H9 (cell line): ENCODE data around the gene PRCD. TPM values are rescaled to one million over a fixed set of nuclear protein-coding genes. Genes with fewer than 3 reads are reported as not detected.
"Not testable (repeated sequence)": the region's sequence is repeated elsewhere in the genome, so short reads cannot be mapped to it uniquely, and the experiment has no call there.

Experiments used
- DNase-seq: peaks from one replicate; pipeline ENCODE4 v3.0.0-alpha.2; 2017
- H2AFZ ChIP-seq: one replicate; pipeline ENCODE4 v1.6.1; 2013; ENCODE audit warnings: mild to moderate bottlenecking, low read length, control low read depth, moderate library complexity
- H2AK5ac ChIP-seq: 2 replicates; pipeline ENCODE4 v1.6.1; 2013; ENCODE audit warnings: low read length, control low read depth, mixed read lengths; ENCODE audit not compliant: insufficient read length
- H2BK120ac ChIP-seq: one replicate; pipeline ENCODE4 v1.6.1; 2013; ENCODE audit warnings: low read depth, mild to moderate bottlenecking, low read length, control low read depth, inconsistent platforms; ENCODE audit not compliant: poor library complexity, severe bottlenecking
- H2BK12ac ChIP-seq: 2 replicates; pipeline ENCODE4 v1.6.1; 2013; ENCODE audit warnings: low read length, control low read depth, mixed read lengths, low read depth; ENCODE audit not compliant: insufficient read length
- H2BK15ac ChIP-seq: 2 replicates; pipeline ENCODE4 v1.6.1; 2013; ENCODE audit warnings: low read depth, low read length, control low read depth
- H2BK20ac ChIP-seq: one replicate; pipeline ENCODE4 v1.6.1; 2013; ENCODE audit warnings: low read depth, mild to moderate bottlenecking, low read length, control low read depth, inconsistent platforms; ENCODE audit not compliant: poor library complexity, severe bottlenecking
- H2BK5ac ChIP-seq: 2 replicates; pipeline ENCODE4 v1.6.1; 2013; ENCODE audit warnings: low read length, control low read depth, mixed read lengths; ENCODE audit not compliant: insufficient read length
- H3K14ac ChIP-seq: 2 replicates; pipeline ENCODE4 v1.6.1; 2013; ENCODE audit warnings: low read length, control low read depth; ENCODE audit not compliant: insufficient read depth
- H3K18ac ChIP-seq: 2 replicates; pipeline ENCODE4 v1.6.1; 2013; ENCODE audit warnings: low read depth, mild to moderate bottlenecking, mixed read lengths, low read length, control low read depth; ENCODE audit not compliant: insufficient read length
- H3K23ac ChIP-seq: 2 replicates; pipeline ENCODE4 v1.6.1; 2013; ENCODE audit warnings: low read length, control low read depth, mixed read lengths, low read depth; ENCODE audit not compliant: insufficient read length
- H3K23me2 ChIP-seq: 2 replicates; pipeline ENCODE4 v1.6.1; 2013; ENCODE audit warnings: low read depth, mild to moderate bottlenecking, mixed read lengths, low read length, control low read depth; ENCODE audit not compliant: insufficient read length, poor library complexity, severe bottlenecking
- H3K27ac ChIP-seq: 2 replicates; pipeline ENCODE4 v1.5.1; 2013; ENCODE audit warnings: low read length, control low read depth, mixed read lengths, low read depth; ENCODE audit not compliant: insufficient read length
- H3K27me3 ChIP-seq: 2 replicates; pipeline ENCODE4 v1.6.1; 2013; ENCODE audit warnings: low read length, control low read depth, inconsistent platforms; ENCODE audit not compliant: insufficient read depth
- H3K4ac ChIP-seq: 2 replicates; pipeline ENCODE4 v1.6.1; 2013; ENCODE audit warnings: low read depth, mild to moderate bottlenecking, control low read depth, inconsistent platforms, low read length, moderate library complexity
- H3K4me1 ChIP-seq: 2 replicates; pipeline ENCODE4 v1.6.1; 2013; ENCODE audit warnings: low read length, control low read depth, inconsistent platforms; ENCODE audit not compliant: insufficient read depth
- H3K4me2 ChIP-seq: 2 replicates; pipeline ENCODE4 v1.6.1; 2013; ENCODE audit warnings: low read length, control low read depth, mixed read lengths; ENCODE audit not compliant: insufficient read length, insufficient read depth
- H3K56ac ChIP-seq: 2 replicates; pipeline ENCODE4 v1.6.1; 2013; ENCODE audit warnings: low read depth, mild to moderate bottlenecking, mixed read lengths, low read length, control low read depth; ENCODE audit not compliant: insufficient read length
- H3K79me1 ChIP-seq: 2 replicates; pipeline ENCODE4 v1.6.1; 2013; ENCODE audit warnings: low read depth, mild to moderate bottlenecking, moderate library complexity, low read length, control low read depth, inconsistent platforms; ENCODE audit not compliant: insufficient read depth, poor library complexity, severe bottlenecking
- H3K79me2 ChIP-seq: 2 replicates; pipeline ENCODE4 v1.6.1; 2013; ENCODE audit warnings: low read length, control low read depth, inconsistent platforms; ENCODE audit not compliant: insufficient read depth
- H3K9ac ChIP-seq: 2 replicates; pipeline ENCODE4 v1.6.1; 2013; ENCODE audit warnings: low read length, control low read depth, mixed read lengths; ENCODE audit not compliant: insufficient read length; ENCODE audit errors: extremely low read depth
- H3K9me3 ChIP-seq: one replicate; pipeline ENCODE4 v1.6.1; 2013; ENCODE audit warnings: low read depth, low read length, inconsistent platforms; ENCODE audit not compliant: control insufficient read depth
- H3T11ph ChIP-seq: one replicate; pipeline ENCODE4 v1.6.1; 2013; ENCODE audit warnings: mild to moderate bottlenecking, low read length, control low read depth, inconsistent platforms
- H4K20me1 ChIP-seq: one replicate; pipeline ENCODE4 v1.6.1; 2013; ENCODE audit not compliant: control insufficient read depth, insufficient read length, insufficient read depth
- H4K5ac ChIP-seq: 2 replicates; pipeline ENCODE4 v1.6.1; 2013; ENCODE audit warnings: low read depth, mild to moderate bottlenecking, mixed read lengths, low read length, control low read depth; ENCODE audit not compliant: insufficient read length
- H4K8ac ChIP-seq: replicated peaks from 2 replicates; pipeline ENCODE4 v1.6.1; 2013; ENCODE audit warnings: low read length, control low read depth, mixed read lengths, low read depth; ENCODE audit not compliant: insufficient read length
- H4K91ac ChIP-seq: 2 replicates; pipeline ENCODE4 v1.6.1; 2013; ENCODE audit warnings: low read depth, mild to moderate bottlenecking, moderate library complexity, mixed read lengths, low read length, control low read depth; ENCODE audit not compliant: insufficient read length
- H3K27ac Mint-ChIP-seq, 3 experiments: 2 replicates in 2 of 3; 3 replicates in 1 of 3; pipeline ENCODE4 v1.8.0; 2020 to 2021; ENCODE audit warnings: mixed read lengths in 3 of 3, mild to moderate bottlenecking in 1 of 3, moderate library complexity in 1 of 3
- H3K27me3 Mint-ChIP-seq: 2 replicates; pipeline ENCODE4 v1.8.0; 2021; ENCODE audit warnings: low read depth, mild to moderate bottlenecking, moderate library complexity, mixed read lengths
- H3K36me3 Mint-ChIP-seq, 3 experiments: 2 replicates in 2 of 3; 3 replicates in 1 of 3; pipeline ENCODE4 v1.8.0; 2020 to 2021; ENCODE audit warnings: low read depth in 3 of 3, mixed read lengths in 3 of 3; ENCODE audit not compliant: insufficient read depth in 1 of 3
- H3K4me1 Mint-ChIP-seq, 2 experiments: 2 replicates each; pipeline ENCODE4 v1.8.0; 2020; ENCODE audit warnings: mixed read lengths in 2 of 2
- H3K4me3 Mint-ChIP-seq, 2 experiments: 2 replicates in 1 of 2; 3 replicates in 1 of 2; pipeline ENCODE4 v1.8.0; 2020 to 2021; ENCODE audit warnings: mild to moderate bottlenecking in 2 of 2, mixed read lengths in 2 of 2, moderate library complexity in 1 of 2
- H3K9me3 Mint-ChIP-seq, 2 experiments: 2 replicates in 1 of 2; 3 replicates in 1 of 2; pipeline ENCODE4 v1.8.0; 2020; ENCODE audit warnings: mild to moderate bottlenecking in 2 of 2, mixed read lengths in 2 of 2, moderate library complexity in 1 of 2
- WGBS: extraction: QIAGEN DNeasy Blood & Tissue Kit; methylation state at CpG from one replicate; pipeline ENCODE4 v1.1.7; 2013; ENCODE audit warnings: missing lambda C conversion rate, low lambda C conversion rate, mixed read lengths; ENCODE audit not compliant: insufficient read length; ENCODE audit errors: extremely low coverage; 5-methylcytosine and 5-hydroxymethylcytosine counted together
- total RNA-seq: library from RNA; stranded (reverse); gene quantifications from 2 replicates; pipeline ENCODE4 v1.2.1, GENCODE V29; 2021
- TF ChIP-seq, protein P1 (sequence below): fragments of 200-600 bp; sonication (generic); conservative IDR thresholded peaks from 3 replicates; pipeline ENCODE4 v1.8.0; 2021; ENCODE audit warnings: antibody characterized with exemption, mild to moderate bottlenecking

The PRCD gene
- total RNA-seq, 1 experiment from 2014 or later: 0.46 TPM

- H3K23ac ChIP-seq: no peak overlapping the region
- no peak overlapping the region for H2BK120ac ChIP-seq
- peaks cover 38 to 56% (median 48%) of the 10 kb centered on the region in 3 experiments for H3K36me3 Mint-ChIP-seq
- H3K23me2 ChIP-seq: peaks cover 6% of the 10 kb centered on the region
- peaks cover 35% of the 10 kb centered on the region for H3K79me2 ChIP-seq
- H3K9me3 Mint-ChIP-seq: no peaks in the 10 kb centered on the region; a peak in 1 of 5 replicates
- no peak overlapping the region for H2BK15ac ChIP-seq
- H3K9me3 ChIP-seq: no peaks in the 10 kb centered on the region
- no peak overlapping the region for H4K8ac ChIP-seq
- no peak overlapping the region for H2BK12ac ChIP-seq
- no peak overlapping the region for H2AFZ ChIP-seq
- H4K5ac ChIP-seq: no peak overlapping the region
- H4K91ac ChIP-seq: no peak overlapping the region
- no peak overlapping the region for H3K56ac ChIP-seq
- no peak for DNase-seq
- H3K4me1 Mint-ChIP-seq: peaks cover 30 to 43% of the 10 kb centered on the region in 2 experiments
- H3K4me2 ChIP-seq: peak overlapping the region; percentile 95
- no peak overlapping the region for H3K27ac ChIP-seq
- peak overlapping the region; percentile 95 for H3K9ac ChIP-seq
- no peaks in the 10 kb centered on the region for H3K27me3 ChIP-seq
- no peak overlapping the region for H2BK5ac ChIP-seq
- no peaks in the 10 kb centered on the region for H3K4me1 ChIP-seq
- peak overlapping the region; percentile 96 to 100 (median 98) for H3K27ac Mint-ChIP-seq
- peaks cover 2% of the 10 kb centered on the region for H3K79me1 ChIP-seq
- H3K27me3 Mint-ChIP-seq: no peaks in the 10 kb centered on the region; the same call in 1 of the 2 replicates
- H3T11ph ChIP-seq: no peak overlapping the region
- no CpG with 5 or more reads among the region's 14 CpGs for WGBS
- H4K20me1 ChIP-seq: no peaks in the 10 kb centered on the region
- TF ChIP-seq, protein P1, sequence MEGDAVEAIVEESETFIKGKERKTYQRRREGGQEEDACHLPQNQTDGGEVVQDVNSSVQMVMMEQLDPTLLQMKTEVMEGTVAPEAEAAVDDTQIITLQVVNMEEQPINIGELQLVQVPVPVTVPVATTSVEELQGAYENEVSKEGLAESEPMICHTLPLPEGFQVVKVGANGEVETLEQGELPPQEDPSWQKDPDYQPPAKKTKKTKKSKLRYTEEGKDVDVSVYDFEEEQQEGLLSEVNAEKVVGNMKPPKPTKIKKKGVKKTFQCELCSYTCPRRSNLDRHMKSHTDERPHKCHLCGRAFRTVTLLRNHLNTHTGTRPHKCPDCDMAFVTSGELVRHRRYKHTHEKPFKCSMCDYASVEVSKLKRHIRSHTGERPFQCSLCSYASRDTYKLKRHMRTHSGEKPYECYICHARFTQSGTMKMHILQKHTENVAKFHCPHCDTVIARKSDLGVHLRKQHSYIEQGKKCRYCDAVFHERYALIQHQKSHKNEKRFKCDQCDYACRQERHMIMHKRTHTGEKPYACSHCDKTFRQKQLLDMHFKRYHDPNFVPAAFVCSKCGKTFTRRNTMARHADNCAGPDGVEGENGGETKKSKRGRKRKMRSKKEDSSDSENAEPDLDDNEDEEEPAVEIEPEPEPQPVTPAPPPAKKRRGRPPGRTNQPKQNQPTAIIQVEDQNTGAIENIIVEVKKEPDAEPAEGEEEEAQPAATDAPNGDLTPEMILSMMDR: peak; percentile 54
- peak overlapping the region; percentile 86 for H3K18ac ChIP-seq
- no peak overlapping the region for H2AK5ac ChIP-seq
- peak overlapping the region; percentile 97 to 98 for H3K4me3 Mint-ChIP-seq
- no peak overlapping the region for H3K4ac ChIP-seq
- H3K14ac ChIP-seq: peak overlapping the region; percentile 92
- H2BK20ac ChIP-seq: no peak overlapping the region
Observed at GRCh38 chr17:76558198-76559095, 18.6 kb downstream of the PRCD start.

DNA sequence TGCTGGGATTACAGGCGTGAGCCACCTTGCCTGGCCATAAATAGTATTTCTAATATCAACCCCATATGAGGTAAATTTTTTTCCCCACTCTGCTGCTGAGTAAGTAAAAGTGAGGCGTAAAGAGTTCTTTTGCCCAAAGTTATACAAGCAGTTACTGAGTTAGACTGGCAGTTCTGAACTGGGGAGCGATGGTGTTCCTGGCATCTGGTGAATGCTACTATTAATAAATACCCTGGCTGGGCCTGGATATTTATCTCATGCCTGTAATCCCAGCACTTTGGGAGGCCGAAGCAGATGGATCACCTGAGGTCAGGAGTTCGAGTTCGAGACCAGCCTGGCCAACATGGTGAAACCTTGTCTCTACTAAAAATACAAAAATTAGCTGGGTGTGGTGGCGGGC lies 19.6 kb downstream of the PRCD start:
- H4K20me1 ChIP-seq, H4K8ac ChIP-seq, H3K18ac ChIP-seq, H4K91ac ChIP-seq, H3K14ac ChIP-seq, H3T11ph ChIP-seq, H3K9me3 ChIP-seq, H2AFZ ChIP-seq, H2BK120ac ChIP-seq, H3K79me1 ChIP-seq, H3K27ac ChIP-seq, H3K23me2 ChIP-seq, H2AK5ac ChIP-seq, H3K9me3 Mint-ChIP-seq, H2BK20ac ChIP-seq, H3K27me3 Mint-ChIP-seq, H2BK15ac ChIP-seq, DNase-seq, H2BK12ac ChIP-seq, H3K4me1 ChIP-seq, H3K27me3 ChIP-seq, H4K5ac ChIP-seq, H2BK5ac ChIP-seq, H3K56ac ChIP-seq, H3K23ac ChIP-seq, H3K4ac ChIP-seq: not testable (repeated sequence)
- Histone ChIP-seq H3K4me2 (peak overlapping the region; percentile 95), H3K9ac (peak overlapping the region; percentile 33), H3K79me2 (peaks cover 35% of the 10 kb centered on the region)
- Mint-ChIP-seq H3K36me3 (peaks cover 40 to 60% (median 53%) of the 10 kb centered on the region in 3 experiments), H3K4me1 (peaks cover 30 to 44% of the 10 kb centered on the region in 2 experiments), H3K27ac (peak overlapping the region in 2 of 3 experiments; percentile 32 to 100; a peak in 2 of 7 replicates), H3K4me3 (peak overlapping the region; percentile 97 to 98)
- no CpG with 5 or more reads among the region's 7 CpGs for WGBS
